GM12874 (cell line): ENCODE measurements around the gene MYO1B.

ENCODE experiments used
- TF ChIP-seq, protein P1 (sequence below): IDR thresholded peaks from 2 replicates; pipeline ENCODE4 v1.5.1; 2011; ENCODE audit warnings: low read depth, mild to moderate bottlenecking, control low read depth, low read length, moderate library complexity; ENCODE audit not compliant: insufficient read depth

The MYO1B gene

GRCh38 chr2:191404568-191404991 lies 159.4 kb downstream of the MYO1B start:
- TF ChIP-seq, protein P1, sequence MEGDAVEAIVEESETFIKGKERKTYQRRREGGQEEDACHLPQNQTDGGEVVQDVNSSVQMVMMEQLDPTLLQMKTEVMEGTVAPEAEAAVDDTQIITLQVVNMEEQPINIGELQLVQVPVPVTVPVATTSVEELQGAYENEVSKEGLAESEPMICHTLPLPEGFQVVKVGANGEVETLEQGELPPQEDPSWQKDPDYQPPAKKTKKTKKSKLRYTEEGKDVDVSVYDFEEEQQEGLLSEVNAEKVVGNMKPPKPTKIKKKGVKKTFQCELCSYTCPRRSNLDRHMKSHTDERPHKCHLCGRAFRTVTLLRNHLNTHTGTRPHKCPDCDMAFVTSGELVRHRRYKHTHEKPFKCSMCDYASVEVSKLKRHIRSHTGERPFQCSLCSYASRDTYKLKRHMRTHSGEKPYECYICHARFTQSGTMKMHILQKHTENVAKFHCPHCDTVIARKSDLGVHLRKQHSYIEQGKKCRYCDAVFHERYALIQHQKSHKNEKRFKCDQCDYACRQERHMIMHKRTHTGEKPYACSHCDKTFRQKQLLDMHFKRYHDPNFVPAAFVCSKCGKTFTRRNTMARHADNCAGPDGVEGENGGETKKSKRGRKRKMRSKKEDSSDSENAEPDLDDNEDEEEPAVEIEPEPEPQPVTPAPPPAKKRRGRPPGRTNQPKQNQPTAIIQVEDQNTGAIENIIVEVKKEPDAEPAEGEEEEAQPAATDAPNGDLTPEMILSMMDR: no peak

GRCh38 chr2:191405546-191405945 lies 160.3 kb downstream of the MYO1B start:
- TF ChIP-seq, protein P1: no peak

GRCh38 chr2:191410646-191411436 lies 165.6 kb downstream of the MYO1B start:
- TF ChIP-seq, protein P1: no peak

DNA sequence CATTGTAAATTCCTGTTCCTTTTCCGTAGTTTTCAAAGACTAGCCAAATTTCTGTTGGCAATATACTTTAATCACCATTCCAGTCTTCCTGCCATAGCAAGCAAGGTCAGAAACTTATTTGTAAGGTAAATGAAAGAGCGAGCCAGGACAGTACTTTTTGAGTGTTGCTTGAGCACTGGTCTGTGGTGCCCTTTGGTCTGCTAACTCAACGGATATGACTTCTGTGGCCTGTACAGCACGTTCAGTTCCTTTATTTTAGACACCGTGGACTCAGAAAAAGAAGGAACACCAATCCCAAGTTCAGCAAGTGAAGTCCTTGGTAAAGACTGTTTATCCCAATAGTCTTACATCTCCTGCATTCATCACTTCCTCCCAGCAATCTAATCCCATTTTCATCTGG lies 166.3 kb downstream of the MYO1B start:
- TF ChIP-seq, protein P1: no peak

GRCh38 chr2:191412353-191412752 lies 167.1 kb downstream of the MYO1B start:
- TF ChIP-seq, protein P1: no peak

GRCh38 chr2:191415101-191415500 lies 169.9 kb downstream of the MYO1B start:
- TF ChIP-seq, protein P1: no peak

DNA sequence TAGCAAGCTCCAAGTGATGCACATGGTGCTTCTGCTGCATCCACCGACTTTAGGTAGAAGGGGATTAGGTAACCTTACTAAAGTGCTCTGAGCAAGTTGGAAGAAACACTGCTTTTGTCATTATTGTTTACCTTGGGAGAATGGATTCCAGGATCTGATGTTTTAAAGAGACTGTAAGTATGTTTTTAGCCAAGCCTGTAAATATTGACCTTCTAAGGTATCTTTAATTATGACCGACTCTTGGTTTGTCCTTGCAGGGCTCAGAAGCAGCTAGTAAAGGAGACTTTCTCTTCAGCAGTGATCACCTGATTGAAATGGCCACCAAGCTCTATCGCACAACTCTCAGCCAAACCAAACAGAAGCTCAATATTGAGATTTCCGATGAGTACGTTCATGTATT lies 170.7 kb downstream of the MYO1B start:
- TF ChIP-seq, protein P1: no peak
